DOHH2 (cell line): ENCODE results near the gene RSPO1.

Experiments
- H3F3A ChIP-seq: fragments of 200-600 bp; sonication (generic), shearing (Covaris generic); 2 replicates; pipeline ENCODE4 v1.6.0; 2016; ENCODE audit warnings: antibody characterized with exemption, mild to moderate bottlenecking; ENCODE audit not compliant: control insufficient read depth, insufficient read depth
- H3K27ac ChIP-seq: fragments of 200-600 bp; sonication (generic); 2 replicates; pipeline ENCODE4 v1.5.1; 2014; ENCODE audit warnings: low read depth, mild to moderate bottlenecking, low read length, moderate library complexity
- H3K27me3 ChIP-seq: fragments of 200-600 bp; sonication (generic); 2 replicates; pipeline ENCODE4 v1.6.1; 2014; ENCODE audit warnings: mild to moderate bottlenecking, low read length, mixed read lengths; ENCODE audit not compliant: control insufficient read depth
- H3K36me3 ChIP-seq: fragments of 200-600 bp; sonication (generic); 2 replicates; pipeline ENCODE4 v1.6.1; 2014; ENCODE audit warnings: mild to moderate bottlenecking, low read length, moderate library complexity, mixed read lengths; ENCODE audit not compliant: control insufficient read depth
- H3K4me1 ChIP-seq: fragments of 200-600 bp; sonication (generic); 2 replicates; pipeline ENCODE4 v1.6.1; 2014; ENCODE audit warnings: mild to moderate bottlenecking, low read length, mixed read lengths; ENCODE audit not compliant: control insufficient read depth
- H3K4me2 ChIP-seq: fragments of 200-600 bp; sonication (generic); 2 replicates; pipeline ENCODE4 v1.6.0; 2014; ENCODE audit warnings: mild to moderate bottlenecking, low read length, moderate library complexity
- H3K4me3 ChIP-seq: fragments of 200-600 bp; sonication (generic); 2 replicates; pipeline ENCODE4 v1.5.1; 2014; ENCODE audit warnings: mild to moderate bottlenecking, low read length, mixed read lengths
- H3K79me2 ChIP-seq: fragments of 200-600 bp; sonication (generic); 2 replicates; pipeline ENCODE4 v1.6.1; 2014; ENCODE audit warnings: mild to moderate bottlenecking, low read length, mixed read lengths; ENCODE audit not compliant: control insufficient read depth
- H3K9me2 ChIP-seq: fragments of 200-600 bp; sonication (generic); replicated peaks from 2 replicates; pipeline ENCODE4 v1.6.1; 2014; ENCODE audit warnings: mild to moderate bottlenecking, low read length, mixed read lengths; ENCODE audit not compliant: control insufficient read depth
- H3K9me3 ChIP-seq: fragments of 200-600 bp; sonication (generic); 2 replicates; pipeline ENCODE4 v1.6.1; 2014; ENCODE audit warnings: antibody characterized with exemption, low read length, mixed read lengths; ENCODE audit not compliant: control insufficient read depth, insufficient read depth
- H4K20me1 ChIP-seq: fragments of 200-600 bp; sonication (generic); 2 replicates; pipeline ENCODE4 v1.6.0; 2014; ENCODE audit warnings: low read depth, mild to moderate bottlenecking, antibody characterized with exemption, low read length, moderate library complexity; ENCODE audit not compliant: control insufficient read depth, insufficient read depth
- EZH2phosphoT487 ChIP-seq: fragments of 200-600 bp; sonication (generic); IDR thresholded peaks from 2 replicates; pipeline ENCODE4 v1.6.1; 2017; ENCODE audit warnings: borderline replicate concordance, mild to moderate bottlenecking, antibody characterized with exemption, low read length, moderate library complexity, mixed read lengths
- TF ChIP-seq, protein P1 (sequence below): fragments of 200-600 bp; sonication (generic); IDR thresholded peaks from one replicate; pipeline ENCODE4 v1.5.1; 2014; ENCODE audit warnings: antibody characterized with exemption, mild to moderate bottlenecking, low read depth, low read length; ENCODE audit not compliant: poor library complexity, severe bottlenecking

Gene RSPO1

GRCh38 chr1:37663426-37664000 lies 28.8 kb upstream of the RSPO1 start:
- no peaks in the 10 kb centered on the region for H4K20me1 ChIP-seq
- no peak for TF ChIP-seq EZH2phosphoT487
- TF ChIP-seq, protein P1, sequence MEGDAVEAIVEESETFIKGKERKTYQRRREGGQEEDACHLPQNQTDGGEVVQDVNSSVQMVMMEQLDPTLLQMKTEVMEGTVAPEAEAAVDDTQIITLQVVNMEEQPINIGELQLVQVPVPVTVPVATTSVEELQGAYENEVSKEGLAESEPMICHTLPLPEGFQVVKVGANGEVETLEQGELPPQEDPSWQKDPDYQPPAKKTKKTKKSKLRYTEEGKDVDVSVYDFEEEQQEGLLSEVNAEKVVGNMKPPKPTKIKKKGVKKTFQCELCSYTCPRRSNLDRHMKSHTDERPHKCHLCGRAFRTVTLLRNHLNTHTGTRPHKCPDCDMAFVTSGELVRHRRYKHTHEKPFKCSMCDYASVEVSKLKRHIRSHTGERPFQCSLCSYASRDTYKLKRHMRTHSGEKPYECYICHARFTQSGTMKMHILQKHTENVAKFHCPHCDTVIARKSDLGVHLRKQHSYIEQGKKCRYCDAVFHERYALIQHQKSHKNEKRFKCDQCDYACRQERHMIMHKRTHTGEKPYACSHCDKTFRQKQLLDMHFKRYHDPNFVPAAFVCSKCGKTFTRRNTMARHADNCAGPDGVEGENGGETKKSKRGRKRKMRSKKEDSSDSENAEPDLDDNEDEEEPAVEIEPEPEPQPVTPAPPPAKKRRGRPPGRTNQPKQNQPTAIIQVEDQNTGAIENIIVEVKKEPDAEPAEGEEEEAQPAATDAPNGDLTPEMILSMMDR, result no peak
- no peaks in the 10 kb centered on the region; the same call in 1 of the 2 replicates for H3K4me1 ChIP-seq
- H3K4me3 ChIP-seq, result no peak overlapping the region
- no peak overlapping the region for H3K4me2 ChIP-seq
- H3K36me3 ChIP-seq, result no peaks in the 10 kb centered on the region
- H3K79me2 ChIP-seq, result no peaks in the 10 kb centered on the region
- H3K9me3 ChIP-seq, result no peaks in the 10 kb centered on the region
- no peaks in the 10 kb centered on the region for H3K9me2 ChIP-seq
- no peak overlapping the region for H3K27ac ChIP-seq
- no peaks in the 10 kb centered on the region for H3F3A ChIP-seq
- peaks cover 1% of the 10 kb centered on the region; the same call in 1 of the 2 replicates for H3K27me3 ChIP-seq

- Histone ChIP-seq H3K27ac (no peak overlapping the region), H3K4me2 (no peak overlapping the region)
- no peak for TF ChIP-seq EZH2phosphoT487
- TF ChIP-seq, protein P1, result no peak
Observed at GRCh38 chr1:37662031-37662755, 27.5 kb upstream of the RSPO1 start.

GRCh38 chr1:37661401-37661800 lies 26.7 kb upstream of the RSPO1 start:
- Histone ChIP-seq H3K4me2 (no peak overlapping the region), H3F3A (no peaks in the 10 kb centered on the region), H3K27ac (no peak overlapping the region), H3K9me3 (no peaks in the 10 kb centered on the region), H4K20me1 (no peaks in the 10 kb centered on the region), H3K4me3 (no peak overlapping the region), H3K4me1 (no peaks in the 10 kb centered on the region; the same call in 1 of the 2 replicates), H3K36me3 (no peaks in the 10 kb centered on the region), H3K27me3 (no peaks in the 10 kb centered on the region), H3K9me2 (no peaks in the 10 kb centered on the region), H3K79me2 (no peaks in the 10 kb centered on the region)
- TF ChIP-seq EZH2phosphoT487, result no peak
- TF ChIP-seq, protein P1, result no peak

More at GRCh38 chr1:37662031-37662755, 27.5 kb upstream of the RSPO1 start:
- no peaks in the 10 kb centered on the region for H4K20me1 ChIP-seq
- H3K4me3 ChIP-seq, result no peak overlapping the region
- no peaks in the 10 kb centered on the region for H3F3A ChIP-seq
- no peaks in the 10 kb centered on the region for H3K27me3 ChIP-seq
- no peaks in the 10 kb centered on the region; the same call in 1 of the 2 replicates for H3K4me1 ChIP-seq
- H3K9me3 ChIP-seq, result no peaks in the 10 kb centered on the region
- no peaks in the 10 kb centered on the region for H3K36me3 ChIP-seq
- H3K79me2 ChIP-seq, result no peaks in the 10 kb centered on the region
- H3K9me2 ChIP-seq, result no peaks in the 10 kb centered on the region
